Measurements from ENCODE around the gene OR51B6.
"Not testable (repeated sequence)": the region's sequence is repeated elsewhere in the genome, so short reads cannot be mapped to it uniquely, and the experiment has no call there.

OR51B6 gene

DNA sequence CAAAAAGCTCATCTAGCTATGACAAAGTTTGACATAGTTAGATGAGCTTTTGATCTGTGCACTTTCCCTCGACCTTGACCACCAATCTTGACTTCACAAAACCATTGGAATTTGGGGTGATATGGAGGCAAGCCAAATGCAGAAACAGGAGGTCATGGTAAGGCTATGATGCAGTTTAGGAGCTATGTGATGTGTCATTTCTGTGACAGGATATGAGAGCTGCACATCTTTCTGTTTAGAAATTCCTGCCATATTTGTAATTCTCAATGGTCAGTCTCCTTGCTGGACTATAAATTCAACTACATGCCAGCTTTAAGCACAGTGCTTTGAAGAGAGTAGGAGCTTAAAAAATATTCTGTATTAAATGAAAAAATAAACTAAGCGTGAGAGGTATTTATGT is 12.9 kb downstream of the OR51B6 start:
- in situ Hi-C loops (cut with MboI; ENCODE audit: low sequenced_read_pairs): no loop called here

DNA sequence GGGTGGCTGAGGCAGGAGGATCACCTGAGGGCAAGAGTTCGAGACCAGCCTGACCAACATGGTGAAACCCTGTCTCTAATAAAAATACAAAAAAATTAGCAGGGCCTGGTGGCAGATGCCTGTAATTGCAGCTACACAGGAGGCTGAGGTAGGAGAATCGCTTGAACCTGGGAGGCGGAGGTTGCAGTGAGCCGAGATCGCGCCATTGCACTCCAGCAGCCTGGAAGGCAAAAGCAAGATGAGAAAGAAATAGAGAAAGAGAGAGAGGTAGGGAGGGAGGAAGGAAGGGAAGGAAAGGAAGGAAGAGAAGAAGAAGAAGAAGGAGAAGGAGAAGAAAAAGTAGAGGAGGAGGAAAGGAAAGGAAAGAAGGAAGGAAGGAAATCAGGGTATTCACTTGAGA is 15.1 kb downstream of the OR51B6 start:
- in situ Hi-C loops (cut with MboI; ENCODE audit: low sequenced_read_pairs): not testable (repeated sequence)

DNA sequence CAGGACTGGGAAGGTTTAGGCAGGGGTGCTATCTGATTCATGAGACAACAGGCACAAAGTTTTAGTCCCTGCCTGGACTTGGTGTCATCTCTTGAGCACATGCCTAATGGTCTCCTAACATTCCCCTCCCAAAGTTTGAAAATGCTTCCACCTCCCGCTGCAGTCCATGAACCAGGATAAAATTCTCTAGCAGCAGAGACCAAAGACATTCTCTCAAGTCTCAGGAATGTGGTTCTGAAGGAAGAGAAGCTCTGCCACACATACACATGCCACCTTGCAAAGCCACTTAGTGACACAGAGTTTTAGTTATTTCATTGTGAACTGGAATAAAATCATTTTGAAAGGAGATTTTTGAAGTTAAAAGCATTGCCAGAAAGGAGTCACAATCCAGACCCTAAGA is 15.5 kb downstream of the OR51B6 start:
- in situ Hi-C loops (cut with MboI; ENCODE audit: low sequenced_read_pairs): no loop called here

DNA sequence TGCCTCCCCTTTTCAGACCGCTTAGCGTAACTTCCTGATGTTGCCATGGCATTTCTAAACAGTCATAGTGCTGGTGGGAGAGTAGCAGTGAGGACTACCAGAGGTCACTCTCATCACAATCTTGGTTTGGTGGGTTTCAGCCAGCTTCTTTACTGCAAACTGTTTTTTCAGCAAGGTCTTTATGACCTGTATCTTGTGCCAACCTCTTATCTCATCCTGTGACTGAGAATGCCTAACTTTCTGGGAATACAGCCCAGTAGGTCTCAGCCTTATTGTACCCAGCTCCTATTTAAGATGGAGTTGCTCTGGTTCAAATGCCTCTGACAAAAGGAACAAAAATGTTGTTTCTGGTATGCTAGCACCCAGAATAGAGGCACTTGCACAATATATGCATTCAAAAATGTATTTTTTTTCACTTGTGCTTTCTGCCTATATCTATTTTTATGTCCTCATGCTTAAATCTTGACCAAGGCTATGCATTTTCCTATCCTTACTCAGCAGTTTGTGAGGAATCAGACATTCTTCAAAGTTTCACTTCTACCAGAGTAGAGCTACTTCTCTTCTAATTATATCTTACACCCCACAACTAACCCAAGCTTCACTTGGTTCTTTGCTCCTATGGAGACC is 16.3 kb downstream of the OR51B6 start:
- in situ Hi-C loops (cut with MboI; ENCODE audit: low sequenced_read_pairs): no loop called here

DNA sequence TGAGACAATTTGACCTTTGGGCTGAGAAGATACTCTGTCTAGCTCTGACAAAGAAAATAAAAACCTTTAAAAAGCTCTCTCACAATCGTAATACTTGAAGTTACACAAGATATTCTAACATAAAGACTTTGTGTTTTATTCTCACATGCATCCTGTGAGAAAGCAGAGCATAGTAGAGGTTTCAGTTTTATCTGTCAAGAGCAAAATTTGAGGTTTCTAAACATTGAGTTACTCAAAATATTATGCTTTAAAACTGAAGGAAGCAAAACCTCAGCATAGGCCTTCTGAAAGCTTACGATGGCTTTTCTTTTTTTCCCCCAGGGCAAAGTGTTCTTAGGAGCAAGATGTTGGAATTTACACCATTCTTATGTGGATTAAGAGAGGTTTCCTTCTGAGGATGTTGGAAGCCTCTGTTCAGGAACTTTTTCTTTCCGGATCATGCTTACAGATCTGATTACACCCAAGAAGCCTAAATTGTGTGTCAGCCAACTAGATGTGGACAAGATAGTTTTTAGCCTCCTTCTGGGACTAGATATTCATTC is 17.3 kb downstream of the OR51B6 start:
- in situ Hi-C loops (cut with MboI; ENCODE audit: low sequenced_read_pairs): no loop called here

DNA sequence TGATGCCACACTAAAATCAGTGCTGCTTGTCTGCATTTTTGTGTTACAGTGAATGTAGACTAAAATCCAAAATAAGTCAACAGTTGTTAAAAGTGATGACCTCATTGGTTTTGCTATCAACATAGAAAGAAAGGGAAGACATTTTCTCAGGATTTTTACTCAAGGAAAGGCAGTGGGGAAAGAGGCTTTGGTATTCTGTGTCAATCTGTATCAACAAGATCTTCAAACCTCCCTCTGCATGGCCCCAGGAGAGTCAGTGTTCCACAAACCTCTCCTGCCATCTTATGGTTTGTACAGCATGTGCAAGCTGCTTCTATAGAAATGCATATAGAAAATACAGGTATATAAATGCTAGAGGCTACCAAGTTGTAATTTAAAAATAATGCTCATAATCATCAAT is 18.5 kb downstream of the OR51B6 start:
- in situ Hi-C loops (cut with MboI; ENCODE audit: low sequenced_read_pairs): no loop called here

DNA sequence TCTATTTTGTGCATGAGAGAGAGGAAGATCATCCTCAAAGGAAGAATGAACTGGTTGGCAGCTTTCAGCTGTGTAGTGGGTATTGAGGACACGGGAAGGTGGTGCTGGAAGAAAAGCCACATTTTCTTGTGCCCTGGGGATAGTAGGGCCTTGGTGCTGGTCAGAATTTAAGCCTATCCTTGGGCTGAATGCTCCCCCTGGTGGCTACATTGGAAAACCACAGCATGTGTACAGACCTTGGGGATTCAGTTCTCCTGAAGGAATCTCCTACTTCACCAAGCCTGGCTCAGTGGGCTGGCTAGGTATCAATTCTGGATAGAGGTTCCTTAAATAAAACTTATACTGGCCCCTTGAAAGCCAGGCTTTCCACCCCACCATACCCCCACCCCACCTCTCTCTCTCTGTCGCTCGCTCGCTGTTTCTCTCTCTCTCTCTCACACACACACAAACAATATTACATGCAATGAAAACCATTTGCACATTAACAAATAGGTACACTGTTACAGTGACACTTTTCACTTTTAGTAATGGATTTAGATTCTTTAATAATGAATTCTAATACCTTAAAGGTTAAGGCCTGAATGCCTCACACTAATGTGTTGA is 29.5 kb downstream of the OR51B6 start:
- in situ Hi-C loops (cut with MboI; ENCODE audit: low sequenced_read_pairs): no loop called here

DNA sequence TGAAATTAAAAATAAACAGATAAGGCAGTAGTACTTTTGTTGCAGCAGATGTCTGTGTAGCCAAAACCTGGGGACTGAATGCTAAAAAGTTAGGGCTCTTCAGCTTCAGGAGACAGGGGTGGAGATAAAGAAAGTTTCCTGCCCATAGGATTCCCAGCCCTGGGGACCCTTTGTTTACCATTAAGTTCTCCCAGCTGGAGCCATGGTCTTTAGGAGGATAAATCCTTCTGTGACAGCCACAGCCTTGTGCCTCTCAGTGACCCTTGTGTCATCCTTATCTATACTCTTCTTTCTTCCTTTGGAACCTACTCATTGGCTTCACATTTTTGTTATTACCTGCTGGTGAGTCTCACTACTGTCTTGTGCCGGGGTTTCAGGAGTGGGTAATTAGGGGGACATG is 32.3 kb downstream of the OR51B6 start, which contains the start of gene OR51M1:
Gene OR51M1, plus strand, starts transcription at position 237 of the 400 bp plus-strand sequence. CDS start 5,587 bp downstream, outside the sequence.
- in situ Hi-C loops (cut with MboI; ENCODE audit: low sequenced_read_pairs): no loop called here

DNA sequence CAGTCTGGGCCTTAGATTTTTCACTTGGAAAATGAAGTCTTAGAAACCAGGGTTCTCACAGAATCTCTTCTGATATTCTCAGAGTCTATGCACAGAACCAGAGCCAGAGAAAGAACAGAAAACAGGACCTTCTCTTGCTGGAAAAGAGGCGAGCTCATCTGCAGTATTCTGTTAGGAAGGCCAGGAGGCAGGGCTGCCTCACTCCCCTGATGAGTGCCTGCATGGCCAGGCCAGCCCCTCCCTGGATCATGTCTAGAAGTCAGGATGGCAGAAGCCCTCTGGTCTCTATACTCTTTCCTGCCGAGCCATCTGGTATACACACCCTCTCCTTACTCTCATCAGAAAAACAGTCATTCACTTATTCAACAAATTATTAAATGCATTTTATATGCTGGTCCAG is 33.0 kb downstream of the OR51B6 start:
- in situ Hi-C loops (cut with MboI; ENCODE audit: low sequenced_read_pairs): no loop called here

DNA sequence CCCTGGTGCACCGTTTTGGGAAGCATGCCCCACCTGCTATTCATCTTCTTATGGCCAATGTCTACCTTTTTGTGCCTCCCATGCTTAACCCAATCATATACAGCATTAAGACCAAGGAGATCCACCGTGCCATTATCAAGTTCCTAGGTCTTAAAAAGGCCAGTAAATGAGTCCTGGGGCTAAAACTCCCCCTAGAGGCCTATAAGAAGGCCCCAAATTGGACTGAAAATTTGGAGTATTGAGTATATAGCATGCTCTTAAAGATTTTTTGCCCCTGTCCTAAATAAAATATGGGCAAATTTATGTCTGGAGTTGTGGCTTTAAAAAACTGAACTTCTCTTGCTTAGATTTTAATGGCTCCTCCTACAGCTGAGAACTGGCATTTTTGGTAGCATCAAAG is 38.9 kb downstream of the OR51B6 start:
- in situ Hi-C loops (cut with MboI; ENCODE audit: low sequenced_read_pairs): no loop called here

DNA sequence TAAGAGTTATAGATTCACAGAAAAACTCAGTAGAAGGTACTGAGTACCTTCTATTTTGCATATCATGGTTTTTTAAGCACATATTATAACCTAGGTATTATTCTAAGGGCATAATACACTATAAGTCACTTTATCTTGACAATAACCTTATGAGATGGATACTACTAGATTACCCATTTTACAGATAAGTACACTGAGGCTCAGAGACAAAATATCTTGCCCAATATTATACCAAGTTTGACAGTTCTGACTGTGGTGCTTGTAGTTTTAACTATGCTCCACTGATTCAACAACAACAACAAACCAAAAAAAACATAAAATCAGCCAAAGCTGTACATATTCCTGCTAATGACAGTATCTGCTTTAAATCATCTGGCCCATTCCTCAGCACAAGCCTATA is 42.8 kb downstream of the OR51B6 start:
- in situ Hi-C loops (cut with MboI; ENCODE audit: low sequenced_read_pairs): no loop called here

DNA sequence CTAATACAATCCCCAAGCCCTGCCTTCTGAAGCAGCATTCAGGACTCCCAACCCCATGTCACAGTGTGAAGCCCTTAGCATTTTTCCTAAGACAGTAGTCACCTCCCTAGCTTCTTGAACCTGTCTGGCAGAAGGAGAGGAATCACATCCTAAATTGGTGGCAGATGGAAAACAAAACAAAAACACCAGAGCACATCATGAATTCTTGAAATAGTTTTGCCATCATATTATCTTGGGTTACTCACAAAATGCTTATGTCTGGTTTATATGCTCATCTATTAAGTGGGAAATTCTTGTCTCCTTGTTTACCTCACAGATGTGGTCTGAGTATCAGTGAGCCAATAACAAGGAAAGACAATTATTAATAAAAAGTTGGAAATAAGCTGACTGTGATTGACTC is 47.6 kb downstream of the OR51B6 start:
- in situ Hi-C loops (cut with MboI; ENCODE audit: low sequenced_read_pairs): no loop called here

Data from HL-60/S4 treated with phorbol 12-myristate 13-acetate at 8.2 ng/mL for 4 days and 3 days (cell line).